Ureter (tissue), 1 donor: ENCODE results near the gene COL11A2. TPM values are rescaled to one million over a fixed set of nuclear protein-coding genes. Genes with fewer than 3 reads are reported as not detected.
A peak's percentile ranks its signal among the peaks of the same experiment; 100 is the strongest.

ENCODE experiments used
- DNase-seq: peaks from one replicate; pipeline ENCODE4 v3.0.0-alpha.2; 2020; ENCODE audit warnings: low spot score
- total RNA-seq: library from RNA; stranded (reverse); gene quantifications from one replicate; pipeline ENCODE4 v1.2.4, GENCODE V29; 2023
- donor health status: DM: yes; HTN: yes; CAD: no.

The COL11A2 gene
- total RNA-seq, 1 donor from 2014 or later: 0.96 TPM

DNA sequence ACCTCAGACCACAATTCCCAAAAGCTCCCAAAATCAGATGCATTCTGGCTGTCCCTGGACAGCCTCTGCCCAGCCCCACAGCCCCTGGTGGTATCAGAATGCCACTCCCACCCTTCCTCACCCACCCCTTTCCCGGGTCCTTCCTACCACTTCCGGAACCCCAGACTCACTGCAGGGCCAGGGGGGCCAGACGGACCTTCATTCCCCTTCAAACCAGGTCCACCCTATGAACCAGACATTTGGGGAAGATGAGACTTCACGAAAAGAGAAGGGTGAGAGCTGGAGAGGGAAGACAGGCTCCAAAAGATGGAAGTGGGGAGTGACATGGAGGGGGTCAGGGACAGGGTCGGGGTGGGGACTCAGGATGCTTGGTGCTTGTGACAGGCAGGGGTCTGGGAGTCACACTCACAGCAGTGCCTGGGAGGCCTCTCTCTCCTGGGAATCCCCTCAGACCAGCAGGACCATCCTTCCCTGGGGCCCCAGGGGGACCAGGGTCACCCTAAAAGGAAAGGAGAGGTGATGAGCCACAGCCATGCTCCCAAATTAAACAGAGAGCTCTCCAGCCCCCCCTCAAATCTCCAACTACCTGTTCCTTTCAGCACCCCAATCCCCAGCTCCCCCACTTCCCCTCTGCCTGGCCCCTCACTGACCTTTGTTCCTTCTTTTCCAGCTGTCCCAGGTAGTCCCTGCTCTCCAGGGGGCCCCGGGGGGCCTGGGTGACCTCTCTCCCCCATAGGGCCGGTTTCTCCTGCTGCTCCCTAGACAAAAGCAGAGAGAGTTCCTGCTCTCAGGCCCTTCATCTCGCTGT, 20.2 kb downstream of the COL11A2 start:
- DNase-seq: no peak

DNA sequence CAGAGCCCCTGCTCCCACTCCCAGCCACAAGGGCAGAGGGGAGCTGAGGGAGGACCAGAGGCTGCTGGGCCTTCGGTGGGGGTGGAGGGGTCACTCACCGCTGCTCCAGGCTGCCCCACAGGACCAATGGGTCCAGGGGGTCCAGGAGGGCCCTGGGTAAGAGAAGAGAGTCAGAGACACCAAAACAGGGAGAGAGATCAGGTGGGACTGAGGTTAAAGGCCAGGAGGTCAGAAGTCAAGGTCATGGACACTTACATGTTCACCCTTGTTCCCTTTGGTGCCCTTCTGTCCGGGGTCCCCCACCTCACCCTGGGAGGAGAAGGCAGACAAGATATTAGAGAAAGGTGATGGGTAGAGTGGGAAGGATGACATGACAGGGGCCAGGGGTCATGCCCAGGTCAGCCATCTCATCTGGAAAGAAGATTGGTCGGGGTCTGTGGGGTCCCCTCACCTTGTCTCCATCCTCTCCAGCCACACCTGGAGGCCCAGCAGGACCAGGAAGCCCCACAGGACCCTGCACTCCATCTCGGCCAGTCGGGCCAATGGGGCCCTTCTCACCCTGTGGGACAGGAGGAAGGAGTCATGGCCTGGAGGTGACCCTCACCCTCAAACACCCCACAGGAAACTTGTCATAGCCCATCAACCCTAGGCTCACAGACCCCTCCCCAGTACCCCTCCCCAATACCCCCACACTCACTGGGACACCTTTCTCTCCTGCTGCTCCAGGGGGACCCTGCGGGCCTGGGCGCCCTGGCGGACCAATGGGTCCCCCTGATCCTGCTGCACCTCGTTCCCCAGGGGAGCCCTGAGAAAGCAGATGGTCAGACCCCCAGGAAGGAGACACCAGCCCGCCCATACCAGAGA, 21.0 kb downstream of the COL11A2 start:
- DNase-seq: no peak

DNA sequence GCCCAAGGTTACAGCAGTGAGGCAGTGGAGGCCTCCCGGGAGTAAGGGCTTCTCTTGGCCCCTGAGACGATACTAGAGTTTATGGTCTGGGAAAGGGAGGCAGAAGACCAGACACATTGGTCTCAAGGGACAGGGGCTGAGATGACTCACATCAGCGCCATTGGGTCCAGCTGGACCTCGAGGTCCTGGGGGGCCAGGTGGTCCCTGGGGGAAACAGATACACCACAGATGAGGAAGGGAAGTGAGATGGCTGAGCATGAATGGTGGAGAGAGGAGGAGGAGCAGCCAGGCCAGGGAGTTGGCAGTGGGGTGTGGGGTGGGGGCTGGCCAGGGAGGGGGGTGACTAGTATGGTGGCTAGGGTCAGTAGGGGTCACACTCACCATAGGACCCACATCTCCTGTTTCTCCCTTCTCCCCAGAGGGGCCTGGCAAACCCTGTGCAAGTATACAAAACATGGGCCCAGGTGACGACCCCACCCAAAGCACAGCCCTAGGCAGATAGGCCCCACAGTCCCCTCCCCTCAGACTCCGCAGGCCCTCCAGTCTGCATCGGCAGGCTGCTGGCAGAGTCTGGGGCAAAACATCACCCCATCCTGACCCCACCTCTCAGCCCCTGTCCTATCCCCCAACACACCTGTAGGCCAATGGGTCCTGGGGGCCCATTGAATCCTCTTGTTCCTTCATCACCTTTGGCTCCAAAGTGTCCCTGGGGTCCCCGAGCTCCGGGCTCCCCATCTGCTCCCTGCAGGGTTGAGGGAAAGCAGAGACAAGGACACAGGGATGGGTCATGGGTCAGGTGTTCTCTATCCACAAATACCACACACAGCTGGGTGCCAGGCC, 21.9 kb downstream of the COL11A2 start:
- DNase-seq: no peak

DNA sequence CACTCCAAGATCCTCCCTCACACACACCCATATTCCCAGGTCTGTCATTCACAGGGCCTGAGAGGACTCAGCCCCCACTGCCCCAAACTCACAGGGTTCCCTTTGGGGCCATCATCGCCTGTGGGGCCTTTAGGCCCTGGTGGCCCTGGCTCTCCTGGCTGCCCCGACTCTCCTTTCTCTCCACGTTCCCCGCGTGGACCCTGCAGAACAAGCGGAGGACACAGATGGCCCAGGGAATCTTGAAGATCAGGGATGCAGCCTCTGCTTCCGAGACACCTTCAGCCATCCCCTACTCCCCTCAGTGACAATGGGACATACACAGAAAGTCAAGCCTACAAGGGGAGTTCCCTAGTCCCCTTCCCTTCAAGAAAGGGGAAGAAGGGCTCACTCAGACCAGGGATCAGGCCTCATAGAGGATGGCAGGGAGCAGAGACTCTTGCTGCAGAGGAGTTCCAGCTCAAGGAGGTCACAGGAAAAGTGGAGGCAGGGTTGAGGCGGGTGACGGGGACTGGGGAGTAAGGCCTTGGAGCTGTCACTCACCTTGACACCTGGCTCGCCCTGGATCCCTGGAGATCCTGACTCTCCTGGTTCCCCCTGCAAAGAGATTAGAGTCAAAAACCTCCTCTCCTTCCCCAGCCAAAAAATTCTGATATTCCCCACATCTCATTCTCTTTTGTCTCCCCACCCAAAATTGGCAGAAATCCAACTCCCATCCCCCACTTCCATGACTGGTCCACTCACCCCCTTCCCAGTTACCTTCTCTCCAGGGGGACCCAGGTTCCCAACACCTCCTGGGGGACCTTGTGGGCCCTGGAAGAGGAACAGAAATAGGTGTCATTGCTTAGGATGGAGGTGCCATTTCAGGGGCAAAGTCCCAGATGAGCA, 22.7 kb downstream of the COL11A2 start:
- DNase-seq: no peak

DNA sequence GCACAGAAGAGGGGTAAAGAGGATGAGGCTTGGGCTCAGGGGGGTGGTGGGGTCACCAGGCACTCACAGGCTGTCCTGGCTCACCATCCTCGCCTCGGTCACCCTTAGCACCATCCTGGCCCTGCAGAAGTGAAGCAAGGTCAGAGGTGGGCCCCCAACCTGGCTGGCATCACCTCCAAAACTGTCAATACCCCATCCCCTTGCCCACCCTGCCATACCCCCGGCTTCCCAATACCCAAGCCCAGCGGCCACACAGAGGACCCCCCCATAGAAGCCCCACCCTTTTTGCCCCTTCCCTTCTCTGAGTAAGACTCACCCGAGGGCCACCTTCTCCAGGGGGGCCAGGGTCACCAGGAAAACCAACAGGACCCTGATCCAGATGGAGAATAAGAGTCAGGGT, 23.6 kb downstream of the COL11A2 start:
- no peak for DNase-seq

DNA sequence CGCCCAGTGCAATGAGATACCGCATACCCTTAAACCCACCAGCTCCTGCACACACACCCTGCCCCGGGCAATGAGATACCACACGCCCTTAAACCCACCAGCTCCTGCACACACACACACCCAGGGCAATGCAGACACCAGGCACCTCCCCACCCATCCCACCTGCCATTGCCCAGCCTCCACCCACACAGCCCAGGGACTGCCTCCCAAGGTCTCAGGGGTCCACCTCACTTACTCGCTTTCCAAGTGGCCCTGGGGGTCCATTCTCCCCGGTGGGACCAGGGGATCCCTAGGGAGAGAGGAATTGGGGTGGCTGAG, 24.0 kb downstream of the COL11A2 start:
- DNase-seq: no peak

DNA sequence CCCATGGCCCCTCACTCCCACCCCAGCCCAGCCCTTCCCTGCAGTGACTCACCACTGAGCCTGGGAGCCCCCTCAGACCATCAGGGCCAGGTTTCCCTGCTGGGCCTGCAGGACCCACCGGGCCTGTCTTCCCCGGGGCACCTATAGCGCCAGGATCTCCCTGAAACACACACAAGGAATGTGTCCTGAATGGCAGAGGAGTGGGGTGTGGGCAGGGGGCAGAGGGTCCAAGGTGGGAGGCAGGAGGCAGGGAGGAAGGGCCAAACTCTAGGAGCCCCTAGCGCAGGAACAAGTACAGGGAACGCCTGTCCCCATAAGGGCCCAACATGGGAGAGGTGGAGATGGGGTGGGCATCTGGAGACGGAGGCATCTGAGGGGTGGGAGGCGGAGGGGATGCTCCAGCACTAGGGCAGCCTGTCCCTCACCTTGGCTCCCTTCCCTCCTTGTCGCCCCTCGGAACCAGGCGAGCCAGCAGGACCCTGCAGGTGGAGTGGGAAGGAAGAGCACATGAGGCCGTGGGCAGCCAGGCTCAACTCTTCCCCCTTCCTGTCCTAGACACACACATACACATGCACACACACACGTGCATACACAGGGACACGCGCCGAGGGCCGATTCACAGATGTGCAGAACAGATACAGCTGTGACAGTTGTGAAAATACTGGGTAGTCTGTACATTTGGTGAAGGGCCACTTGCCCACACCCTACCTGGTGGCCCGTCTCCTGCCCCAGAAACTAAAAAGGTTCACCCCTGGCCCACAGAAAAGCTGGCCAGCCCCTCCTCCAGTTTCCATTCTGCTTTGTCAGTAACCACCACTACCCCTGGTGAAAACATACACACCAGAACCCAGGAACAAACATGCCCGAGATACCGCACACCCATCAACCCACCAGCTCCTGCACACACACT, 24.6 kb downstream of the COL11A2 start:
- DNase-seq: no peak

DNA sequence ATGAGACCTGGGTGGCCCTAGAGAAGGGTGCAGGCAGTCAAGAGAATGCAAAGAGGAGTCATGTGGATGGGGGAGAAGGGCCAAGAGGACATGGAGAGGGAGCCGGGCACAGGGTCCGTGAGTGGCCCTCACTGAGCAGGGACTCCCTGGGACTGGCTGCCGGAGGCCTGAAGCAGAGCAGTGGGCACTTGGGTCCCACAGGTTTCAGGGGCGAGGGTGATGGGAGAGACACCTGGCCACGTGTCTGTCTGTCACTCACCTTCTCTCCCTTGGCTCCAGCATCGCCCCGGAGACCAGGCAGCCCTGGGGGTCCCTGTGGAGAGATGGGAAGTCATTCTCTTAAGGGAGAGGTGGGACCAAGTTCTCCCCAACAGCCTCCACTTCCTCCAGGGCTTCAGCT, 25.5 kb downstream of the COL11A2 start:
- no peak for DNase-seq

DNA sequence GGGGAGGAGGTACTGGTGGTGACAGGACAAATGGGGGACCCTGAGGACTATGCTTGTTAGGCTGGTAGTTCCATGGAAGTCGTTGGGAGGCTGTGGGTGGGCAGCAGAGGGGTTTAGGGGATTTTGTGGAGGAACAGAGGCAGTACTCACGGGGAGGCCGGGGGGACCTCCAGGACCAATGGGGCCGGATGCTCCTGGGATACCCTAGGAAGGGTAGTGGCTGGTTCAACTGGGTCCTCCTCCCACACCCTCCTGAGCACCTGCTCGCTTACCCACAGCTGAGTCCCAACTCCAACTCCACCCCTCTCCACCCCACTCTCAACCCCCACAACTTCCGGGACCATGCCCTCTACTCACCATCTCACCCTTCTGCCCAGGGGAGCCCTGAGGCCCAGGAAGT, 25.9 kb downstream of the COL11A2 start:
- DNase-seq: no peak

DNA sequence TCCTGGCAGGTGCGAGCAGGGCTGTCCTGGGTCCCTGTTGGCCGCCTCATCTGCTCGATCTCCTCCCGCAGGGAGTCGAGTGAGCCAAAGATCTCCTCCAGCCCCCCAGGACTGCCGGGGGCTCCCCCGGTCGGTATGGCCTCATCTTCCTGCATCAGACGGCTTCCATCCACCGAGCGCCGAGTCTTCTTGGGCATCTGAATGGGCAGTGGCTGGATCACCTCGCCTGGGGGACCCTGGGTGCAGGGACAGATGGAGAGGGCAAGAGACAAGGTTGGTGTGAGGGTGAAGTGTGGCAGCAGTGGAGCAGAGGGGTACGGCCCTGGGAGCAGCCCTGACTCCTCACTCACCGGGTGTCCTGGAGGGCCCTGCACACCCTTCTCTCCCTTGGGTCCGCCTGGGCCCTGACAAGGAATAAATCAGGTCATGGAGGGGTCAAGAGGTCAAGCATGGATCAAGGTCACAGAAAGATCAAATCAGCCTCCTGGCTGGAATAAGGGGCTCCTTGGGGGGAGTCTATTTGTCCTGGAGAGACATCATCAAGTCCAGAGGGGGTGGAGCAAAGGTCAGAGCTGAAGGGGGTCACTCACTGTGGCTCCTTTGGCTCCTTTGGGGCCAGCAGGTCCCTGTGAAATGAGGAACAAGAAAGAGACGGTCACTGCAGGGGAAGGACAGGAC, 26.5 kb downstream of the COL11A2 start:
- DNase-seq: no peak

DNA sequence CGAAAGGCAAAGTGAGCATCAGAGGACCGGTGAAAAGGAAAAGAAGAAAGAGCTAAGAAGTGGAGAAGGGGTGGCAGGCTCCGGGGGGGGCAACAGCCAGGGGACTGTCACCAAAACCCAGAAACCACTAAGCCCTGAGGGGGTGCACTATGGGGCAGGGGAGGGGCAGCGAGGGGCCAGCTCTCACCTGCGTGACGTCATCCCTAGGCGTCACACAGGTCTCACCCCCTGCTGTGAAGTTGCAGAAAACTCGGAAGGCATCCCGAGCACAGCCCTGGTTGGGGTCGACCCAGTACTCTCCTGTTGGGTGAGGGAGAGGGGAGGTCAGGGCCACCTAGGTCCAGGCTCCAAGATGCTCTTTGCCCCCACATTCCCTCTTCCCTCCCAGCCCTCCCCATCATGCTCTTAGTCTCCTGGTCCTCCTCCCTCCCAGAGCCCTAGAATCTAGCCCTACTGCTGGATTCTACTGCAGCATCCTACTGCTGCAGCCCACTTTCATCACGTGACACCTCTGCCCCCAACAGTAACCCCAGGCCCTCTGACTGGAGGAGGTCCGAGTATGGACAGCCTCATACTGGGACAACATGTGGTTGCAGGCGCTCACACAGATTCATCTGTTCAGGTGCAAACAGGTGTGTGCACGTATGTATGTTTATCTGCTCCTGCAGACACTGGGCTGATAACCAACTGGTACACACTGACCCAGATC, 27.4 kb downstream of the COL11A2 start:
- DNase-seq: no peak

DNA sequence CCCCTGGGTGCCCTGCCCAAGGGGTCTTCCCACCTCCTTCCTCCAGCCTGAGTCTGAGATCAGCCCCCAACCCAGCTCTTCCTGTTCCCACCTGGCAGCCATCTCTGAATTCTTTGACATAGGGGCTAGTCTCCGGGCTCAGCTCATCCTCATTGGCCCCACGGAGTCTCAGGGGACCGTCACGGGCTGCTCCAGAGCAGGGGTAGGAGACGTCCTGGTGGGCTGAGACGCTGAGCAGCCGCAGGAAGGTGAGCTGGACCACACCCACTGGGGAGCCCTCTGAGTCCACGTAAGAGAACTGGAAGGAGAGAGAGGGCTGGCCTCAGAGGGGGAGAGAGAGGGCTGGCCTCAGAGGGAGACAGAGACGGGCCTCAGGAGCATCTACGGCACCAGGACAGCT, 28.1 kb downstream of the COL11A2 start:
- DNase-seq: no peak

DNA sequence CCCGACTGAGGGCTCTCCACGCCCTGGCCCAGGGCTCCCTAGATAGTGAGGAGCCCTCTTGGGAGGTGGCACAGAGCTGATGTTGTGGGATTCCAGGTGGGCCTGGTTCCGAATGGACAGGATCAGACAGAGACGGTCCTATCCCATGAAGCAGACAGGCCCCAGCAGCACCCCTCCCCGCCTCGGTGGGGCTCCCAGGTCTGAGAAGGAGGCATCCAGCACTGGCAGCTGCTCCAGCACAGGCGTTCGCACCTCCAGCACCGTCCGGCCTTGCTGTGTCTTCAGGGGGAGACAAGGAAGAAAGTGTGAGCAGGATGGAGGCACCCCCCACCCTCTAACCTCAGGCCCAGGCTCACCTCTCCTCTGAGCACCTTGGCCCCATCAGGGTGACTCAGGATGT, 28.7 kb downstream of the COL11A2 start:
- DNase-seq: no peak

DNA sequence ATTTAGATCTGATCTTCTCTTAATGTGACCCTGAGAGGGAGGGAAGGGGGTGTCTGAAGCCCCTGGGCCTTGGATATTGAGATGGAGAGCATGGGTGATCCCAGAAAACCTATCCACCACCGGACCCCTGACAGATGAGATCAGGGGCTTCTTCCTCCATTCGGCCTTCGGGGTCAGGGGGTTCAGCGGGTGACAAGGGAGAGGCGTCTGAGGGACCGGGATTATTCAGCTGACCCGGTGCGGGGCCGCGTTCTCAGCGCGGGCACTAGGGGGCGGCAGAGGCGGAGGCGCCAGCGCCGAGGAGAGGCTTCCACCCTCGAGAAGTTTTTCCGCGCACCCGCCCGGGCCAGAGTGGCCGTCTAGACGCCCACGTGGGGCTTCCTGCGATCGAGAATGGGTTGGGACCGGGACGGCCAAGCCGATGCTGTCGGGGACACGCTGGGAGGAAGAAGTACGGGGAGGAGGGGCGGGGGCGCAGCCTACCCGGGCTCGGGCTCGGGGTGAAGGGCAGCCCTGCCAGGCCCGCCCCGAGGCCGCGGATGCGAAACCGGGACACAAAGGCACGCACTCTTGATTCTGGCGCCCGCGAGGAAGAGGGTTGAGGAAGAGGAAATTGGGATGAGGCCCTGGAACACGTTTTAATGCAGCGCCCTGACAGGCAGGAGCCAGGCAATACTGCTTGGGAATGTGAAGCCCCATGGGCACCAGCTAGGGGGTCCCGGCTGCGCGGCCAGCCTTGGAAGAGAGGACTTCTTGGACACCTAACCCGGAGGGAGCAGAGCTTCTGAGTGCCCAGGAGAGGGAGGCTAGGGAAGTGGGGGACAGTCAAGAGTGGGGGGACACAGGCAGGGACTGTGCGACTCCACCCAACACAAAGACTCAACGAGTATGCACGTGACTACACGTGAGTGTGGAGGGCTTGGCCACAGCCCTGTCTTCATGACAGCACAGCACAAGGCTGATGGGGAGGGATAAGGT, 30.6 kb downstream of the COL11A2 start:
- peak; percentile 84 for DNase-seq

DNA sequence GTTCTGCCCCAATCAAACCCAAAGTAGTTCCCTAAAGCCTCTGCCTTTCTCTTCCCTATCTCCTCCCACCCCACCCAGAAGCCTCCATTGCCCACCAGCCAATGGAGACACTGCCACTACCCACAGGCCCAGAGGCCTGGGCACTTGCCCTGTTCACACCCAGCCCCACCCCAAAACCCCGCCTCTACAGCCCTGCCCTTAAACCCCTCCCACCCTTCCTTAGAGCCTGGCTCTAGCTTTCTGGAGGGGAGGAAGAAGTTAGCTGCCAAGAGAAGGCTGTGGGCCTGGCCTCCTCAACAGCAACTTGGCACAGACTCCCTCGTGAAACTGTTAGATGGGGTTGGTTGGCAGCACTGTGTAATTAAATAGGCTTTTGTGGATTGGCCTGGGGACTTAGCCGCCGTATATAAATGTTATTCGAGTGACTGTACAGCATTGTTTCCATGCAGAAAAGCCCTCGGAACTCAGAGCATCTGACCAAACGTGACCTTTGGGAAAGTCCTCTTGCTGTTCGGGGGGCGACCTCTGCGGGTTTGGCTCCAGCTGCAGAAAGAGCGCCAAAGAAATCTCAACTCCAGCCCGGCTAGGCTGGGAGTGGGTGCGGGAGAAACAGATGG, 31.4 kb downstream of the COL11A2 start:
- peak; percentile 66 for DNase-seq

DNA sequence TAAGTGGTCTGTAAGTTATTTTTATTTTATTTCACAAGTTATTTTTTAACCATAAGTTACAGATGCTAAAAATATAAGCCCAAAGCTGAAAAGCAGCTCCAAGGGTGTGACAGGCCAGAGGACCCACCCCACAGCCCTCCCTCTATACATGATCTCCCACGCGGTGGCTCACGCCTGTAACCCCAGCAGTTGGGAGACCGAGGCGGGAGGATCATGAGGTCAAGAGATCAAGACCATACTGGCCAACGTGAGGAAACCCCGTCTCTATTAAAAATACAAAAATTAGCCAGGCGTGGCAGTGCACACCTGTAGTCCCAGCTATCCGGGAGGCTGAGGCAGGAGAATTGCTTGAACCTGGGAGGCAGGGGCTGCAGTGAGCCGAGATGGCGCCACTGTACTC, 32.2 kb downstream of the COL11A2 start:
- no peak for DNase-seq

DNA sequence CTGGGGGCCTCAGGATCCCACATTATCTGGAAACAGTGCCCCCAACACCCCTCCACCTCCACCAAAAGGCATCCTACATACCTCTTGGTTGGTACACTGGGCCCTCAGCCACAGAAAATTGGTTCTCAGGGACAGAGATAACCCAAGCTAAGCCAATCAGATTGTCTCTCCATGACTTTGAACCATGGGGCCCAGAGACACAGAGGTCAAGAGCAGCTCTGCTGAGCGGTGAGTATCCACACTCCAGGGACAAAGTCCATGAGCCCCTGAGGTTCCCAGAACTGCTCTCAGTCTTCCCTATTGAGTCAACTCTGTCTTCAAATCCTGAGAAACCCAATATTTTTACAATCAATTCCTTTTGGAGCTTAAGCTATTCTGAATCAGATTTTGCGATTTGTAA, 35.3 kb downstream of the COL11A2 start:
- DNase-seq: no peak
